ENCODE measurements around the gene ADAMTSL3. TPM values are rescaled to one million over a fixed set of nuclear protein-coding genes. Genes with fewer than 3 reads are reported as not detected.

The ADAMTSL3 gene
- total and polyA plus RNA-seq, 2 of the 4 experiments (the other 2 are of a cell fraction): under 0.01 to 0.02 TPM

DNA sequence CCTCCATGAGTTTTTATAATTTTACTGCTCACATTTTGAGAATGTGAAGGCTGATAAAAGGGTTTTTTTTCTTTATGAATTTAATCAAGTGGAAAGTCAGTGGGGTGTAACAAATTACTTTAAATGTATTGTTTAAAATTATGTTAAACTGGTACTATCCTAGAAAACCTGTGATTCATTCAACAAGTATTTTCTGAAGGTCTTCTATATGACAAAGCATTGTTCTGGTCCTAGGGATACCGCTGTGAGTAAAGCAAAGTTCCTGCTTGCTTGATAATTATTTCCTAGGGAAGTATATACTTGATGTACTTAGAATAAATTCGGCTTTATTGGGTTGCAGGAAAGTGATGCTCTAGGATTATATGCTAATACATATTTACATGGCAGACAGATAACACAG, 428.8 kb downstream of the ADAMTSL3 start:
- Histone ChIP-seq H3K4ac (ENCODE audit: low read depth, low read length) (no peak overlapping the region), H2BK5ac (ENCODE audit: low read depth, low read length, poor library complexity, severe bottlenecking) (no peak overlapping the region), H3K4me2 (ENCODE audit: low read depth, low read length) (no peak overlapping the region), H3K23ac (ENCODE audit: low read depth, low read length) (no peak overlapping the region), H2AK5ac (ENCODE audit: low read depth, low read length) (no peak overlapping the region), H3K4me1 (ENCODE audit: control insufficient read depth, insufficient read depth, low read length) (no peaks in the 10 kb centered on the region; the same call in 1 of the 2 replicates), H4K20me1 (ENCODE audit: insufficient read depth, low read length) (no peaks in the 10 kb centered on the region), H3K14ac (replicated peaks; ENCODE audit: low read depth, low read length) (no peak overlapping the region), H3K9me3 (ENCODE audit: control insufficient read depth, insufficient read depth, low read length) (no peaks in the 10 kb centered on the region), H3K79me1 (ENCODE audit: low read depth in 1 of 2, low read length in 2 of 2) (no peaks in the 10 kb centered on the region), H3K27ac (ENCODE audit: insufficient read depth, low read length) (no peak overlapping the region), H3K9ac (ENCODE audit: low read depth, low read length) (no peak overlapping the region), H4K91ac (ENCODE audit: insufficient read depth, low read depth, low read length) (no peak overlapping the region), H2AK9ac (replicated peaks; ENCODE audit: low read depth, low read length, poor library complexity) (no peak overlapping the region), H2BK120ac (ENCODE audit: low read depth, low read length) (no peak overlapping the region), H3K18ac (ENCODE audit: low read depth, low read length) (no peak overlapping the region), H3K9me1 (ENCODE audit: insufficient read depth, low read length) (no peaks in the 10 kb centered on the region), H2AFZ (replicated peaks; ENCODE audit: low read length, poor library complexity) (no peak overlapping the region), H3K27me3 (ENCODE audit: control insufficient read depth, insufficient read depth, low read length) (peaks cover 9% of the 10 kb centered on the region), H3K56ac (ENCODE audit: extremely low read depth, insufficient read depth, low read length) (no peak overlapping the region), H3K4me3 (ENCODE audit: insufficient read depth, low read depth, low read length) (no peak overlapping the region), H2BK20ac (ENCODE audit: low read depth, low read length) (no peak overlapping the region), H2BK15ac (ENCODE audit: low read depth, low read length) (no peak overlapping the region), H3K36me3 (ENCODE audit: control insufficient read depth, insufficient read depth, low read length) (no peaks in the 10 kb centered on the region), H4K8ac (ENCODE audit: low read depth in 2 of 2, low read length in 2 of 2) (no peak overlapping the region), H4K5ac (ENCODE audit: low read depth, low read length) (no peak overlapping the region)
- dilution Hi-C loops (cut with HindIII; ENCODE audit: low sequenced_read_pairs, unreplicated experiment): no loop called here
- ChIA-PET CTCF (no interaction called here), POLR2A (ENCODE audit: unreplicated experiment) (no interaction called here)
- intact Hi-C loops (cut with micrococcal nuclease): no loop called here
- no CpG with 5 or more reads among the region's 2 CpGs for WGBS, 2 experiments (ENCODE audit: extremely low coverage in 2 of 2, insufficient read length in 1 of 2)
- DNase-seq (no peak), ATAC-seq (ENCODE audit: low read depth) (no peak)
- in situ Hi-C loops (cut with MboI; ENCODE audit: low sequenced_read_pairs): no loop called here
- BruUV-seq (replicated peaks): no TSS peak
- TF ChIP-seq MXI1 (IDR thresholded peaks at IDR 0.05; ENCODE audit: borderline replicate concordance, low read depth, low read length) (no peak), CEBPB (IDR thresholded peaks at IDR 0.05; ENCODE audit: low read depth, low read length) (no peak), BHLHE40 (IDR thresholded peaks at IDR 0.05; ENCODE audit: low read depth, low read length) (no peak), MAFK (IDR thresholded peaks at IDR 0.05; ENCODE audit: low read depth, low read length) (no peak), NFE2L2 (IDR thresholded peaks at IDR 0.05; ENCODE audit: low read depth, low read length) (no peak), FOS (IDR thresholded peaks at IDR 0.05; ENCODE audit: low read depth, low read length) (no peak), RFX5 (IDR thresholded peaks at IDR 0.05; ENCODE audit: low read depth, low read length) (no peak), RCOR1 (IDR thresholded peaks at IDR 0.05; ENCODE audit: insufficient replicate concordance, low read length) (no peak), RAD21 (IDR thresholded peaks at IDR 0.05; ENCODE audit: low read length) (no peak), MAZ (IDR thresholded peaks at IDR 0.05; ENCODE audit: borderline replicate concordance, low read depth, low read length) (no peak), POLR2A (IDR thresholded peaks at IDR 0.05; ENCODE audit: low read depth, low read length) (no peak), CHD1 (IDR thresholded peaks at IDR 0.05; ENCODE audit: low read depth, low read length) (no peak)
- TF ChIP-seq, protein P1, sequence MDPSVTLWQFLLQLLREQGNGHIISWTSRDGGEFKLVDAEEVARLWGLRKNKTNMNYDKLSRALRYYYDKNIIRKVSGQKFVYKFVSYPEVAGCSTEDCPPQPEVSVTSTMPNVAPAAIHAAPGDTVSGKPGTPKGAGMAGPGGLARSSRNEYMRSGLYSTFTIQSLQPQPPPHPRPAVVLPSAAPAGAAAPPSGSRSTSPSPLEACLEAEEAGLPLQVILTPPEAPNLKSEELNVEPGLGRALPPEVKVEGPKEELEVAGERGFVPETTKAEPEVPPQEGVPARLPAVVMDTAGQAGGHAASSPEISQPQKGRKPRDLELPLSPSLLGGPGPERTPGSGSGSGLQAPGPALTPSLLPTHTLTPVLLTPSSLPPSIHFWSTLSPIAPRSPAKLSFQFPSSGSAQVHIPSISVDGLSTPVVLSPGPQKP (IDR thresholded peaks at IDR 0.05; ENCODE audit: borderline replicate concordance, low read depth, low read length): no peak
- TF ChIP-seq, protein P2, sequence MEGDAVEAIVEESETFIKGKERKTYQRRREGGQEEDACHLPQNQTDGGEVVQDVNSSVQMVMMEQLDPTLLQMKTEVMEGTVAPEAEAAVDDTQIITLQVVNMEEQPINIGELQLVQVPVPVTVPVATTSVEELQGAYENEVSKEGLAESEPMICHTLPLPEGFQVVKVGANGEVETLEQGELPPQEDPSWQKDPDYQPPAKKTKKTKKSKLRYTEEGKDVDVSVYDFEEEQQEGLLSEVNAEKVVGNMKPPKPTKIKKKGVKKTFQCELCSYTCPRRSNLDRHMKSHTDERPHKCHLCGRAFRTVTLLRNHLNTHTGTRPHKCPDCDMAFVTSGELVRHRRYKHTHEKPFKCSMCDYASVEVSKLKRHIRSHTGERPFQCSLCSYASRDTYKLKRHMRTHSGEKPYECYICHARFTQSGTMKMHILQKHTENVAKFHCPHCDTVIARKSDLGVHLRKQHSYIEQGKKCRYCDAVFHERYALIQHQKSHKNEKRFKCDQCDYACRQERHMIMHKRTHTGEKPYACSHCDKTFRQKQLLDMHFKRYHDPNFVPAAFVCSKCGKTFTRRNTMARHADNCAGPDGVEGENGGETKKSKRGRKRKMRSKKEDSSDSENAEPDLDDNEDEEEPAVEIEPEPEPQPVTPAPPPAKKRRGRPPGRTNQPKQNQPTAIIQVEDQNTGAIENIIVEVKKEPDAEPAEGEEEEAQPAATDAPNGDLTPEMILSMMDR (conservative IDR thresholded peaks at IDR 0.05; ENCODE audit: low read depth, low read length): no peak
- TF ChIP-seq, protein P3, sequence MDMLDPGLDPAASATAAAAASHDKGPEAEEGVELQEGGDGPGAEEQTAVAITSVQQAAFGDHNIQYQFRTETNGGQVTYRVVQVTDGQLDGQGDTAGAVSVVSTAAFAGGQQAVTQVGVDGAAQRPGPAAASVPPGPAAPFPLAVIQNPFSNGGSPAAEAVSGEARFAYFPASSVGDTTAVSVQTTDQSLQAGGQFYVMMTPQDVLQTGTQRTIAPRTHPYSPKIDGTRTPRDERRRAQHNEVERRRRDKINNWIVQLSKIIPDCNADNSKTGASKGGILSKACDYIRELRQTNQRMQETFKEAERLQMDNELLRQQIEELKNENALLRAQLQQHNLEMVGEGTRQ (IDR thresholded peaks at IDR 0.05; ENCODE audit: low read depth, low read length): no peak
